ENCODE measurements around the gene KBTBD13. TPM values are rescaled to one million over a fixed set of nuclear protein-coding genes. Genes with fewer than 3 reads are reported as not detected.

Gene KBTBD13
- total and polyA plus RNA-seq, 10 donors: not detected

GRCh38 chr15:65058394-65059368, 17.9 kb upstream of the KBTBD13 start:
- WGBS, 5 donors: 84 to 89% (median 87%) methylated on average over 10 to 16 of the region's 16 CpGs
- Histone ChIP-seq H3K27me3 (replicated peaks in 1 of 7) (no peaks in the 10 kb centered on the region), H3K4me1 (peaks cover 0 to 25% (median 0%) of the 10 kb centered on the region in 6 donors), H3K27ac (peak overlapping the region in 2 of 8 donors; percentile 36 to 54), H3K36me3 (peaks cover 0 to 12% (median 0%) of the 10 kb centered on the region in 6 donors), H3K4me3 (no peak overlapping the region), H3K9me3 (no peaks in the 10 kb centered on the region)
- DNase-seq: no peak
- TF ChIP-seq POLR2AphosphoS5 (IDR thresholded peaks at IDR 0.05) (peak in 1 of 3 donors; percentile 10), POLR2A (IDR thresholded peaks at IDR 0.05) (no peak)
- intact Hi-C loops (cut with DNase I; ENCODE audit: low total_unique reads): loop anchor here (10.0 kb wide), 1 partner anchor 216 kb away; no protein-coding TSS in a partner anchor

- no peak overlapping the region for H3K4me3 ChIP-seq
- intact Hi-C loops (cut with DNase I; ENCODE audit: low total_unique reads): loop anchor here (10.0 kb wide), 1 partner anchor 215 kb away; no protein-coding TSS in a partner anchor
- H3K27me3 ChIP-seq (replicated peaks in 1 of 7): peaks cover 0 to under 1% (median 0%) of the 10 kb centered on the region in 7 donors
- peak overlapping the region in 2 of 8 donors; percentile 36 to 54 for H3K27ac ChIP-seq
- no peaks in the 10 kb centered on the region for H3K9me3 ChIP-seq
- no peak for TF ChIP-seq POLR2A (IDR thresholded peaks at IDR 0.05)
- peak; percentile 41 for DNase-seq
- H3K36me3 ChIP-seq: peaks cover 0 to 12% (median 0%) of the 10 kb centered on the region in 6 donors
- peaks cover 0 to 23% (median 0%) of the 10 kb centered on the region in 6 donors for H3K4me1 ChIP-seq
- WGBS, 5 donors: 60 to 80% (median 75%) methylated on average over 3 of the region's 3 CpGs
Measured at GRCh38 chr15:65059369-65059750, 17.2 kb upstream of the KBTBD13 start.

GRCh38 chr15:65059931-65060596, 16.5 kb upstream of the KBTBD13 start:
- WGBS, 5 donors: 74 to 80% (median 77%) methylated on average over 4 of the region's 4 CpGs
- H3K9me3 ChIP-seq: no peaks in the 10 kb centered on the region
- intact Hi-C loops (cut with DNase I; ENCODE audit: low total_unique reads): loop anchor here (10.0 kb wide), 1 partner anchor 215 kb away; no protein-coding TSS in a partner anchor
- H3K4me3 ChIP-seq: no peak overlapping the region
- H3K27me3 ChIP-seq (replicated peaks in 1 of 7): peaks cover 0 to 8% (median 3%) of the 10 kb centered on the region in 7 donors
- H3K4me1 ChIP-seq: peaks cover 0 to 16% (median 0%) of the 10 kb centered on the region in 6 donors
- TF ChIP-seq CTCF (IDR thresholded peaks at IDR 0.05 in 8 of 11, conservative IDR thresholded peaks at IDR 0.05 in 3 of 11) (no peak), POLR2AphosphoS5 (IDR thresholded peaks at IDR 0.05) (no peak), POLR2A (IDR thresholded peaks at IDR 0.05) (no peak)
- DNase-seq: no peak
- H3K36me3 ChIP-seq: peaks cover 0 to 12% (median 0%) of the 10 kb centered on the region in 6 donors
- H3K27ac ChIP-seq: peak overlapping the region in 4 of 8 donors; percentile 4 to 54 (median 38)

GRCh38 chr15:65060641-65061397, 15.7 kb upstream of the KBTBD13 start:
- Histone ChIP-seq H3K9me3 (no peaks in the 10 kb centered on the region), H3K27me3 (replicated peaks in 1 of 7) (peaks cover 0 to 15% (median 3%) of the 10 kb centered on the region in 7 donors), H3K27ac (peak overlapping the region in 4 of 8 donors; percentile 34 to 58 (median 50)), H3K4me3 (no peak overlapping the region), H3K4me1 (peaks cover 0 to 16% (median 0%) of the 10 kb centered on the region in 6 donors), H3K36me3 (peaks cover 0 to 12% (median 0%) of the 10 kb centered on the region in 6 donors)
- intact Hi-C loops (cut with DNase I; ENCODE audit: low total_unique reads): no loop called here
- peak in 1 of 3 donors; percentile 24 for TF ChIP-seq POLR2AphosphoS5 (IDR thresholded peaks at IDR 0.05)
- no peak for TF ChIP-seq CTCF (IDR thresholded peaks at IDR 0.05 in 8 of 11, conservative IDR thresholded peaks at IDR 0.05 in 3 of 11)
- no peak for TF ChIP-seq POLR2A (IDR thresholded peaks at IDR 0.05)
- peak; percentile 44 for DNase-seq
- 68 to 97% (median 87%) methylated on average over 5 to 6 of the region's 6 CpGs for WGBS, 5 donors

All from spleen (tissue), 11 donors.